Measurements from ENCODE around the gene RIPK4. TPM values are rescaled to one million over a fixed set of nuclear protein-coding genes. Genes with fewer than 3 reads are reported as not detected.

The RIPK4 gene
- total and polyA plus RNA-seq, 4 donors = 4.7 to 22.6 (median 8.5) TPM

- no peak overlapping the region for H3K27ac ChIP-seq (ENCODE audit: low read depth in 1 of 2, low read length in 2 of 2)
- no peak overlapping the region for H3K4me3 ChIP-seq (ENCODE audit: low read depth in 1 of 3, low read length in 3 of 3)
- no peak overlapping the region for H3K9ac ChIP-seq (ENCODE audit: low read depth in 1 of 2, low read length in 2 of 2)
- no peaks in the 10 kb centered on the region for H3K9me3 ChIP-seq (ENCODE audit: control insufficient read depth in 4 of 4, low read length in 3 of 4)
- H3K27me3 ChIP-seq (ENCODE audit: control insufficient read depth in 4 of 4, insufficient read depth in 4 of 4, low read length in 3 of 4) = no peaks in the 10 kb centered on the region
- peaks cover 0 to 7% (median 3%) of the 10 kb centered on the region in 4 donors for H3K4me1 ChIP-seq (ENCODE audit: control insufficient read depth in 4 of 4, insufficient read depth in 4 of 4, low read length in 3 of 4)
- no peaks in the 10 kb centered on the region for H3K36me3 ChIP-seq (ENCODE audit: control insufficient read depth in 4 of 4, insufficient read depth in 3 of 4, low read depth in 1 of 4, low read length in 3 of 4)
- WGBS = 67% methylated on average over 3 of the region's 3 CpGs
- no peak for DNase-seq (ENCODE audit: low spot score)
- no peak for TF ChIP-seq TAF1 (conservative IDR thresholded peaks at IDR 0.05)
- TF ChIP-seq EGR1 (IDR thresholded peaks at IDR 0.05; ENCODE audit: low read depth in 2 of 2) = no peak
- TF ChIP-seq FOXA1 (IDR thresholded peaks at IDR 0.05) = no peak
Observed at GRCh38 chr21:41775149-41775472, 8.3 kb upstream of the RIPK4 start.

DNA sequence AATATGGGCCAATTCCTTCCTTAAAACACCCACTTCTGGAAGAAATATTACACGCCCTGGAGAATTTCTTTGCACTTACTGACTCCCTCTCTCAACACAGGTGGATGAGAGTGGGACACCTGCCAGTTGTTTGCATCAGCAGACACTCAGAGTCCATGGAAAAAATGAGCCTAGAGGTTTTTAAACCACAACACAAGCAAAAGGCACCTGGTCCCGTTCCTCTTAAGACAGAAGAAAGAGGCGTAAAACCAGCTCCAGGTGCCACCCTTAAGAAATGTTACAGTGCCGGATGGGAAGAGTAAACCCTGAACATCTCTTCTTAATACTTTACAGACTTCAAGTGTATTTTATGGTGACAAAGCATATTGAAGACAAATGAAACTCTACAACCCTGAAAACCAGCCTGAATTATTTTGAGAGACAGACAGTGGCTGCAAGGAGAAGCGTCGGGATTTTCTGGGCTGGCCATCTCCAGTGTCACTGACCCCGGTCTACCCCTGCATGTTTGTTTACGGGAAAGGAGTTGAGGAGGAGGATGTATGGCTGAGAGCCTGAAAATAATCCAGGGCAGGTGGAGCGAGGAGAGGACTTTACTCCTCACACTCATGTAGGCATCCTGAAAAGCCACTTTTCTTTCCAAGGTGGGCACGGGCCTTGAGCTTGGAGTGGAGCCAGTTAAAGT lies 7.8 kb upstream of the RIPK4 start:
- H3K36me3 ChIP-seq (ENCODE audit: control insufficient read depth in 4 of 4, insufficient read depth in 3 of 4, low read depth in 1 of 4, low read length in 3 of 4) = no peaks in the 10 kb centered on the region
- peaks cover 0 to 12% (median 3%) of the 10 kb centered on the region in 4 donors for H3K4me1 ChIP-seq (ENCODE audit: control insufficient read depth in 4 of 4, insufficient read depth in 4 of 4, low read length in 3 of 4)
- H3K27me3 ChIP-seq (ENCODE audit: control insufficient read depth in 4 of 4, insufficient read depth in 4 of 4, low read length in 3 of 4) = no peaks in the 10 kb centered on the region
- DNase-seq (ENCODE audit: low spot score) = no peak
- H3K27ac ChIP-seq (ENCODE audit: low read depth in 1 of 2, low read length in 2 of 2) = no peak overlapping the region
- no peaks in the 10 kb centered on the region for H3K9me3 ChIP-seq (ENCODE audit: control insufficient read depth in 4 of 4, low read length in 3 of 4)
- 61% methylated on average over 10 of the region's 10 CpGs for WGBS
- no peak for TF ChIP-seq CTCF (IDR thresholded peaks at IDR 0.05; ENCODE audit: low read depth, low read length, missing input control)
- TF ChIP-seq RXRA (IDR thresholded peaks at IDR 0.05) = no peak
- TF ChIP-seq SP1 (IDR thresholded peaks at IDR 0.05) = no peak
- no peak for TF ChIP-seq TAF1 (conservative IDR thresholded peaks at IDR 0.05)
- no peak for TF ChIP-seq EGR1 (IDR thresholded peaks at IDR 0.05; ENCODE audit: low read depth in 2 of 2)
- no peak for TF ChIP-seq HNF4A (conservative IDR thresholded peaks at IDR 0.05)
- no peak for TF ChIP-seq RAD21 (IDR thresholded peaks at IDR 0.05)
- TF ChIP-seq REST (IDR thresholded peaks at IDR 0.05) = no peak
- TF ChIP-seq, protein P1, sequence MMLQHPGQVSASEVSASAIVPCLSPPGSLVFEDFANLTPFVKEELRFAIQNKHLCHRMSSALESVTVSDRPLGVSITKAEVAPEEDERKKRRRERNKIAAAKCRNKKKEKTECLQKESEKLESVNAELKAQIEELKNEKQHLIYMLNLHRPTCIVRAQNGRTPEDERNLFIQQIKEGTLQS (IDR thresholded peaks at IDR 0.05) = no peak
- no peak overlapping the region for H3K4me3 ChIP-seq (ENCODE audit: low read depth in 1 of 3, low read length in 3 of 3)
- no peak overlapping the region for H3K9ac ChIP-seq (ENCODE audit: low read depth in 1 of 2, low read length in 2 of 2)

DNA sequence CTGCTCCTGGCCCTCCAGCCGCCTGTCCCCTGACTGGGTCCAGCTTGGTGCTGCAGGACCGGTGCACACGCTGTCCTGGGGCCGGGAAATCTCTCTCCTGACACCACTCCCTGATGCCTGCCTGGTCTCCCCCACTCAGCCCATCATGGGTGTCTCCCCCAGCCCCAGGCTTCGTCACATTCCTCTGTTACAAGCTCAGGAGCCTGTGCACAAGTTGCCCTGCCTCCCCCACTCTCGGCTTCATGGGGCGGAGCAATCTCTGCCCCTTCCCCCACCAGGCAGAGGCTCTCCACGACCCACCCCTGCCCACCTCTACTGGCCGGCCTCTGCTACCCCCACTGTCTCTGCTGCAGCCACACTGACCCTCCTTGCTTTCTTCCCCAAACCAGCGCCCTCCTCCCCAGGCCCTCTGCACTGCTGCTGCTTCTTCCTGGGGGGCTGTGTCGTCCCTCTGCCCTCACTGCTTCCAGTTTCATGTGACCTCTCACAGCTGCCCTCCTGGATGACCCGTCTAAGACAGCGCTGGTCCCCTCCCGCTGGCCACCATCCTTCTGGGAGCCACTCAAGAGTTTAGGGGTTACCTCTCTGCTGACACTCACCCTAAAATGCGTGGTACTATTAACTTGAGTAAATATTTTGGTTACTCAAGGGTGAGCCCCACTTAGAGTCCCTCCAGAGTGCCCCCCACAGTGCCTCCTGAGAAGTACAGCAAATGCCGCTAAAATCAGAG lies 5.7 kb upstream of the RIPK4 start:
- TF ChIP-seq HNF4A (conservative IDR thresholded peaks at IDR 0.05) = no peak
- TF ChIP-seq CTCF (IDR thresholded peaks at IDR 0.05; ENCODE audit: low read depth, low read length, missing input control) = no peak
- Histone ChIP-seq H3K9ac (ENCODE audit: low read depth in 1 of 2, low read length in 2 of 2) (no peak overlapping the region), H3K36me3 (ENCODE audit: control insufficient read depth in 4 of 4, insufficient read depth in 3 of 4, low read depth in 1 of 4, low read length in 3 of 4) (no peaks in the 10 kb centered on the region), H3K27me3 (ENCODE audit: control insufficient read depth in 4 of 4, insufficient read depth in 4 of 4, low read length in 3 of 4) (no peaks in the 10 kb centered on the region), H3K4me3 (ENCODE audit: low read depth in 1 of 3, low read length in 3 of 3) (no peak overlapping the region), H3K27ac (ENCODE audit: low read depth in 1 of 2, low read length in 2 of 2) (no peak overlapping the region), H3K4me1 (ENCODE audit: control insufficient read depth in 4 of 4, insufficient read depth in 4 of 4, low read length in 3 of 4) (peaks cover 2 to 17% (median 8%) of the 10 kb centered on the region in 4 donors), H3K9me3 (ENCODE audit: control insufficient read depth in 4 of 4, low read length in 3 of 4) (no peaks in the 10 kb centered on the region)
- 79% methylated on average over 16 of the region's 16 CpGs for WGBS
- no peak for DNase-seq (ENCODE audit: low spot score)
